Measurements from ENCODE around the gene CREB3L2.

DNA sequence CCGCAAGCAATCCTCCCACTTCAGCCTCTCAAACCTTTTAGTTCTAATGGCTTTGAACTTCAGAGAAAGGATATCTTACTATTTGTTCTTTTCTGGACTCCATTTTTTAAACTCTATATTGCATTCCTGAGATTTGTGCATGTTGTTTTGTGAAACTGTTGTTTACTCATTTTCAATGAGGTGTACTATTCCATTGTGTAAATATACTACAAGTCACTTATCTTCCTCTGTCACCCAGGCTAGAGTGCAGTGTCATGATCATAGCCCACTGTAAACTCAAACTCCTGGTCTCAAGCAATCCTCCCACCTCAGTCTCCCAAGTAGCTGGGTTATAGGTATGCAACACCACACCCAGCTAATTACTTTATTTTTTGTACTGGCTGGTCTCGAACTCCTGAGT is 43.0 kb upstream of the CREB3L2 start:
- TF ChIP-seq TARDBP (IDR thresholded peaks at IDR 0.05) (no peak), SUZ12 (IDR thresholded peaks at IDR 0.05) (no peak), FOXA1 (IDR thresholded peaks at IDR 0.05) (no peak), ZNF384 (IDR thresholded peaks at IDR 0.05) (no peak), ARNT (IDR thresholded peaks at IDR 0.05) (no peak), ELF4 (IDR thresholded peaks at IDR 0.05) (no peak), BHLHE40 (IDR thresholded peaks at IDR 0.05; ENCODE audit: borderline replicate concordance) (no peak), L3MBTL2 (conservative IDR thresholded peaks at IDR 0.05) (no peak), CTBP1 (IDR thresholded peaks at IDR 0.05; ENCODE audit: borderline replicate concordance) (no peak), LEF1 (IDR thresholded peaks at IDR 0.05; ENCODE audit: borderline replicate concordance) (no peak), SP1 (IDR thresholded peaks at IDR 0.05) (no peak)
- TF ChIP-seq, protein P1, sequence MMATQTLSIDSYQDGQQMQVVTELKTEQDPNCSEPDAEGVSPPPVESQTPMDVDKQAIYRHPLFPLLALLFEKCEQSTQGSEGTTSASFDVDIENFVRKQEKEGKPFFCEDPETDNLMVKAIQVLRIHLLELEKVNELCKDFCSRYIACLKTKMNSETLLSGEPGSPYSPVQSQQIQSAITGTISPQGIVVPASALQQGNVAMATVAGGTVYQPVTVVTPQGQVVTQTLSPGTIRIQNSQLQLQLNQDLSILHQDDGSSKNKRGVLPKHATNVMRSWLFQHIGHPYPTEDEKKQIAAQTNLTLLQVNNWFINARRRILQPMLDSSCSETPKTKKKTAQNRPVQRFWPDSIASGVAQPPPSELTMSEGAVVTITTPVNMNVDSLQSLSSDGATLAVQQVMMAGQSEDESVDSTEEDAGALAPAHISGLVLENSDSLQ (IDR thresholded peaks at IDR 0.05) = no peak

Measured in HEK293T (cell line).